Measurements from ENCODE around the gene LILRA5.
"Not testable (repeated sequence)": the region's sequence is repeated elsewhere in the genome, so short reads cannot be mapped to it uniquely, and the experiment has no call there.

The LILRA5 gene

DNA sequence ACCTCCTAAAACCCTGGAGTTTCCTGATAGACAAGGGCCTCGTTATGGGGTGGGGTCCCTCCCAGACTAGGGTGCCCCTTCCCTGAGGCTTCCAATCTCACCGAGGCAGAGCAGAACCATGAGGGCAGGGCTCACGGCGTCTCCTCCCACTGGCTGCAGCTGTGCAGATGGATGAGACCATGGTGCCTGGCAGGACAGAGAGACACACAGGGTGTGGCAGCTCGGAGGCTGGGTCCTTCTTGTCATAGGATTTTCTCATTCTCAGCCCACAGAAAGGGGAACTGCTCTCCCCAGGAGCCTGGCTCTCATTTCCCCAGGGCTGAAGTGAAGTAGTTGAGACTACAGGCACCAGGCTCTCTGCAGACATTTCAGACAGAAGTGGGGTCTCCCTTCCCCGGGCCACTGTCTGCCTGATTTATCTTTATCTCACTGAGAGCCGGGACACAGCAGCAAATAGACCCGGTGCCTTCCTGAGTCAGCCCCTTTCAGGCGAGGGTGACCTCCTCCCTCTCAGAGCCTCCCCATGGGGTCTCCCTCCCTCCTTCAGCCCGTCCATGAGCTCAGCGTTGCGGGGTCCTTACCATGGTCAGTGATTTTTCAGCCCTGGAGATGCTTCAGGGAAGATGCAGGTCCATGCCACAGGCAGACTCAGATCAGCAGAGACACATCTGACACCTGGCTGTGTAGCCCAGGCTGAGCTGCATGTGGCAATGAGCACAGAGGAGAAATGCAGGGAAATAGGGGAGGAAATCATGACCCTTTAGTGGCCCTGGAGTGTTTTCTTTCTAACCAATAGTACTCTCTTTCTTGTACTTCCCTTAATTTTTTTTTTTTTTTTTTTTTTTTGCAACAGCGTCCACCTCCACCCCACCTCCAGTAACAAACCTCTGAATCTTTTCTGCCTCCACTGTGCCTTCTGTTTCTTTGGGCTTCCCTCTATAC lies at the start of gene LILRA5:
TSS of gene LILRA5 (minus strand) at position 731 of the 942 bp plus-strand sequence. CDS start at position 584, 147 bp downstream.
- FAIRE-seq, result no peak

GRCh38 chr19:54361680-54362422 lies 48.9 kb upstream of the LILRA5 start:
- FAIRE-seq, result not testable (repeated sequence)

GRCh38 chr19:54359149-54359820 lies 46.3 kb upstream of the LILRA5 start:
- not testable (repeated sequence) for FAIRE-seq

GRCh38 chr19:54357381-54357780 lies 44.4 kb upstream of the LILRA5 start:
- no peak for FAIRE-seq

DNA sequence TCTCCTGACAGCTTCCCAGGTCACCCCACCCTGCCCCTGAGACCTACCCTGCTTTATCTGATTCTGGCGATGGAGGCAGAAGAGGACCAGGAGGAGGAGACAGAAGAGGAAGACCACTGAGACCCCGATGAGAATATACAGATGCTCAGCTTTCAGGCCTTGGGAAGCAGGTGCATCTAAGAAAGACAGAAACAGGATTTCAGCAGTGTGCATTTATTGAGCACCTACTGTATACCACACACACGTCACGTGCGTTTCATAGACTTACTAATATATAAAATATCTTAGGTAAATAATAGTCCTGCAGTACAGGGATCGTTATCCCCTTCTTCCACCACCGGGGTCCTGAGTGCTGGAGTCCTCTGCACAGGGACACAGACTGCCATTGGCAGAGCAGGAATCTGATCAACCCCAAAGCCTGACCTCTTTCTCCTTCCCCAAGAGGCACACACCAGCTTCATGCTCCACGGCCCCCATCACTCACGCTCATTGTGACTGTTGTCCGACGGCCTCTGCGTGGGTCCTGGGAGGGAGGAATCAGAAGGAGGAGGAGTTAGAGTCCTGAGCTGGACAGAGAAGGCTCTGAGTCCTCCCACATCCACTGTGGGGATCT lies 43.6 kb upstream of the LILRA5 start:
- FAIRE-seq, result no peak

DNA sequence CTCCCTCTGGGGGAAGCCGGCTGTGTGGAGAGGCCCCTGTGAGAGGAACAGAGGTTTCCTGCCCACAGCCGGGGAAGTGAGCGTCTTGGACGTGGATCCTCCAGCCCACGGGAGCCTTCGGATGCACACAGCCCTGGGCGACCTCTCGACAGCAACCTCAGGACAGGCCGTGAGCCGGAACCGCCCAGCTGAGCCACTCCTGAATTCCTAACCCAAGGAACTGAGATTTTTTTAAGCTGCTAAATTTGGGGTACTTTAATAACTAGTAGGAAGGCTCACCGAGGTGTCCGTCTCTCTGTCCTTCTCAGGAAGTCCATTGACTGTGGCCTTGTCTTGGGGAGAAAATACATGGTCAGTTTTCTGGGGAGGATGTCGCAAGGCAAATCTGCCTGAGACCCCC lies 42.7 kb upstream of the LILRA5 start:
- no peak for FAIRE-seq

- no peak for FAIRE-seq
Measured at GRCh38 chr19:54354761-54355160, 41.8 kb upstream of the LILRA5 start.

DNA sequence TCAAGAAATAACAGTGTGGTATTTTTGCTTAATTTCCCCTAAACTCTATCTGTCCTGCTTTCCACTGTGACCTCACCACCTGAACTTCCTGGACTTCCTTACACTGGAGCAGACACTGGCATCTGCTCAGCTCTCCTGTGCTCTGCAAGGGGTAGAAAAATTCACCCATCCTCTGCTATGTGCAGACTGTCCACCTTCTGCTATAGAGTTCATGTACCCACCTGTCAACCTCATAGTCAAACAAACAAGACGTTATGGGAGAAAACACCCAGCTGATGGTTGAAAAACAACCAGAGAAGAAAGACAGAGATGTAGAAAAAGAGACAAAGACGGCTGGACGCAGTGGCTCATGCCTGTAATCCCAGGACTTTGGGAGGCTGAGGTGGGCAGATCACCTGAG lies 39.6 kb upstream of the LILRA5 start:
- FAIRE-seq, result no peak

DNA sequence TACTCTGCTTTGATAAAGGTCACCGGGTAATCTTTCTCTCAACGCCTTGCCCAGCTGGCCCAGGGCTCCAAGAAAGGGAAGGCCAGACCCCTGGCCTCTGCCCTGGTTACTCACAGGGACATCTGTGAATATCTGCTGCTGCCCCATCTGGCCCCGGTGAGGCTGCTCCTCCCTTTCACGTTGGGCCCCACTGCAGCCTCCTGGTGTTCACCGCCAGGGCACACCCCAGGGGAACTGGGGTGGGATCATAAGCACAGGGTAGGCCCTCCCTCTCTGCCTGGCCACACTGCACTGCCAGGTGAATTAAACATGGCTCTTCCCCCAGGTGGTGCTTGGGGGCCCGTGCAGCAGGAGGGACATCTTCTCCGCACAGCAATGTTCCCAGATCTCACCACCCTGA lies 39.1 kb upstream of the LILRA5 start:
- FAIRE-seq, result no peak

GRCh38 chr19:54351474-54351873 lies 38.5 kb upstream of the LILRA5 start:
- no peak for FAIRE-seq

- FAIRE-seq, result no peak
Measured at GRCh38 chr19:54345938-54346386, 33.0 kb upstream of the LILRA5 start.

- no peak for FAIRE-seq
Measured at GRCh38 chr19:54343868-54344267, 30.9 kb upstream of the LILRA5 start.

DNA sequence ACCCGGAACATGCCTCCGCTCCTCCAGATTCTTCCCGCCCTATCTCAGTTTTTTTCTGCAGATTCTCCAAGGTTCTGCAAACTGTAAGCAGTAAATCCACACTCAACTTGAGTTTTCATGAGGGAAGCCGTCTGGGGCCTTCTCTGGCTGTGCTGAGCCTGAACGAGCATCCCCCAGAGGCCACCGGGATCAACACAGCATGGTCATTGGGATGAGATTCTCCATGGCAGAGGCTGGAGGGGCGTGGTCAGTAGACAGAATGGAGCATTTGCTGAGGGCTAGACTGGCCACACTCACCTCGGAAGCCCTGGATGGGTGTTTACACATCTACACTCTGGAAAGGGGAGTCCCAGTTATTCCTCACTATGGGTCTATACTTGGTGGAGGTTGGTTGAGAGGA lies 28.3 kb upstream of the LILRA5 start:
- FAIRE-seq, result no peak

DNA sequence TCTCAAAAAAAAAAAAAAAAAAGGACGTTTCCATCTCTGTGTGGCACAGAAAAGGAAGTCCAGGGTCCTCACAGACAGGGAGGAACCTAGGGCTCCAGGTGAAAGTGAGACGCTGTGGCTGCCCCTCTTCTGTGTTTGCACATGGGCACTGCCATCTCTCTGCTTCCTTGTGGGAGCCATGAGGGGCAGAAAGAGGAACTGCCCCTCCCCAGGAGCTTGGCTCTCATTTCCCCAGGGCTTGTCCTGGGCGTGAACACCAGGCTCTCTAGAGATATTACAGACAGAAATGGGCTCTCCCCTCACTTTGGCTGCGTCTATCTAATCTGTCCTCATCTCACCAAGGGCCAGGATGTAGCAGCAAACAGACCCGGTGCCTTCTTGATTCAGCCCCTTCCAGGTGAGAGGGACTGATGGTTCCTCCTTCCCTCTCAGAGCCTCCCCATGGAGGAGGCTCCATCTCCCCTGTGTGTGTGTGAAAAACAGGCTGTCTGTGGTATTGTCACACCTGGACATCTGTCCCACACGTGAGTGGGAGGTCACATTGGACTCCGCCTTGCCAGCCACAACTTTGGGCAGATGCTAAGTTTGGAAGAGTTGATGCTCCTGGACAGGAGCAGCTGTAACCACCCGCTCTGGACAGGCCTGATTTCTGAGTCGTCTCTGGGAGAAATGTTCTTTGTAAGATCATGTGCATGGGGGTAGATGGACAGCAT lies 26.8 kb upstream of the LILRA5 start:
- no peak for FAIRE-seq

DNA sequence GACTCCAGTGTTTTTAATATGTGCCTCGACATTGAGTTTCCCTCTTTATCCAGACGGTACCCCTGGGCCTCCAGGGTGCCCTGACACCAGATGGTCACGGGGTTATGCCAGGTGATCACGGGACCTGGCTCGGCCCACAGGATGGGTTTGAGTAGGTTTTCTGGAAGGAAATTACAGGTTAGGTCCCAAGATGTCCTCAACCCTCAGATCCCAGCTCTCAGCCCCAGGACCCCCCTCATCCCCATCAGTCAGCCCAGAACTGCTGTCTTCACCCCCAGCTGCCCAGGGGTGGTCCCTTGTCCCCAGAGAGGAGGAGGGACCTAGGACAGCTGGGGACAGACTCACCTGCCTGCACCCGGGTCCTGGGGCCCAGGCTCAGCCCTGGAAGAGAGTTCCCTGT lies 25.6 kb upstream of the LILRA5 start:
- FAIRE-seq, result no peak

- FAIRE-seq, result no peak
Measured at GRCh38 chr19:54337858-54338230, 24.9 kb upstream of the LILRA5 start.

GRCh38 chr19:54336893-54337857 lies 24.2 kb upstream of the LILRA5 start:
- no peak for FAIRE-seq

- FAIRE-seq, result no peak
Measured at GRCh38 chr19:54335979-54336892, 23.3 kb upstream of the LILRA5 start.

- FAIRE-seq, result no peak
Measured at GRCh38 chr19:54335164-54335563, 22.2 kb upstream of the LILRA5 start.

Measured in endometrium (tissue), 2 donors.